ENCODE results near the gene HNRNPLL. TPM values are rescaled to one million over a fixed set of nuclear protein-coding genes. Genes with fewer than 3 reads are reported as not detected.
A peak's percentile ranks its signal among the peaks of the same experiment; 100 is the strongest.

The HNRNPLL gene
- total RNA-seq, 3 donors from 2014 or later: 48.3 to 75.1 (median 57.0) TPM

- Histone ChIP-seq H3K27me3 (no peaks in the 10 kb centered on the region), H3K9me3 (no peaks in the 10 kb centered on the region), H3K4me3 (no peak overlapping the region), H3K36me3 (no peaks in the 10 kb centered on the region), H3K4me1 (no peaks in the 10 kb centered on the region), H3K27ac (no peak overlapping the region)
- DNase-seq (ENCODE audit: low spot score in 2 of 2): no peak
- intact Hi-C loops (cut with DNase I; ENCODE audit: low total_unique reads): no loop called here
- TF ChIP-seq POLR2AphosphoS5 (IDR thresholded peaks at IDR 0.05): no peak
- no peak for TF ChIP-seq CTCF (IDR thresholded peaks at IDR 0.05)
- TF ChIP-seq POLR2A (IDR thresholded peaks at IDR 0.05): no peak
These were observed 15.8 kb downstream of the HNRNPLL start for GRCh38 chr2:38586931-38587330.

- no peak for DNase-seq (ENCODE audit: low spot score in 2 of 2)
- H3K36me3 ChIP-seq: no peaks in the 10 kb centered on the region
- no peak overlapping the region for H3K27ac ChIP-seq
- intact Hi-C loops (cut with DNase I; ENCODE audit: low total_unique reads): no loop called here
- H3K4me1 ChIP-seq: no peaks in the 10 kb centered on the region
- TF ChIP-seq POLR2AphosphoS5 (IDR thresholded peaks at IDR 0.05): no peak
- no peak for TF ChIP-seq CTCF (IDR thresholded peaks at IDR 0.05)
- no peak for TF ChIP-seq POLR2A (IDR thresholded peaks at IDR 0.05)
- H3K4me3 ChIP-seq: no peak overlapping the region
- no peaks in the 10 kb centered on the region for H3K9me3 ChIP-seq
- H3K27me3 ChIP-seq: no peaks in the 10 kb centered on the region
These were observed 17.8 kb downstream of the HNRNPLL start for GRCh38 chr2:38584881-38585280.

GRCh38 chr2:38583994-38584393, 18.7 kb downstream of the HNRNPLL start:
- H3K27me3 ChIP-seq: no peaks in the 10 kb centered on the region
- intact Hi-C loops (cut with DNase I; ENCODE audit: low total_unique reads): no loop called here
- no peak for DNase-seq (ENCODE audit: low spot score in 2 of 2)
- H3K4me1 ChIP-seq: no peaks in the 10 kb centered on the region
- H3K4me3 ChIP-seq: no peak overlapping the region
- no peak overlapping the region for H3K27ac ChIP-seq
- TF ChIP-seq POLR2A (IDR thresholded peaks at IDR 0.05) (no peak), POLR2AphosphoS5 (IDR thresholded peaks at IDR 0.05) (no peak), CTCF (IDR thresholded peaks at IDR 0.05) (no peak)
- H3K36me3 ChIP-seq: no peaks in the 10 kb centered on the region
- H3K9me3 ChIP-seq: no peaks in the 10 kb centered on the region

- Histone ChIP-seq H3K4me1 (no peaks in the 10 kb centered on the region), H3K4me3 (no peak overlapping the region), H3K9me3 (no peaks in the 10 kb centered on the region), H3K27me3 (no peaks in the 10 kb centered on the region), H3K27ac (no peak overlapping the region), H3K36me3 (no peaks in the 10 kb centered on the region)
- no peak for TF ChIP-seq CTCF (IDR thresholded peaks at IDR 0.05)
- no peak for TF ChIP-seq POLR2A (IDR thresholded peaks at IDR 0.05)
- TF ChIP-seq POLR2AphosphoS5 (IDR thresholded peaks at IDR 0.05): no peak
- intact Hi-C loops (cut with DNase I; ENCODE audit: low total_unique reads): no loop called here
- no peak for DNase-seq (ENCODE audit: low spot score in 2 of 2)
These were observed 19.2 kb downstream of the HNRNPLL start for GRCh38 chr2:38583524-38583923.

GRCh38 chr2:38581193-38582147, 21.3 kb downstream of the HNRNPLL start:
- H3K27ac ChIP-seq: no peak overlapping the region
- no peak for DNase-seq (ENCODE audit: low spot score in 2 of 2)

More at GRCh38 chr2:38581193-38582147, 21.3 kb downstream of the HNRNPLL start:
- Histone ChIP-seq H3K36me3 (no peaks in the 10 kb centered on the region), H3K9me3 (no peaks in the 10 kb centered on the region), H3K27me3 (no peaks in the 10 kb centered on the region), H3K4me3 (no peak overlapping the region), H3K4me1 (no peaks in the 10 kb centered on the region)
- TF ChIP-seq POLR2AphosphoS5 (IDR thresholded peaks at IDR 0.05) (no peak), POLR2A (IDR thresholded peaks at IDR 0.05) (no peak), CTCF (IDR thresholded peaks at IDR 0.05) (peak; percentile 72 to 76 (median 72))
- intact Hi-C loops (cut with DNase I; ENCODE audit: low total_unique reads): loop anchor here (2.0 kb wide), 1 partner anchor 149 kb away; no protein-coding TSS in a partner anchor
